Suprapubic skin (tissue), 3 donors: ENCODE measurements around the gene FBH1.

Experiments used
- EP300 ChIP-seq: sonication (generic); formaldehyde crosslinking; IDR thresholded peaks from one replicate; pipeline ENCODE4 v1.6.1; 2017; ENCODE audit warnings: antibody characterized with exemption
- TF ChIP-seq, protein P1 (sequence below), 2 donors: fragments of 200-600 bp in 1 of 2; fragments of 450-650 bp in 1 of 2; sonication (generic) in 1 of 2; IDR thresholded peaks; one replicate each; pipeline ENCODE4 v1.5.1; 2016 to 2019; ENCODE audit warnings: antibody characterized with exemption in 2 of 2, mild to moderate bottlenecking in 1 of 2, moderate library complexity in 1 of 2

DNA sequence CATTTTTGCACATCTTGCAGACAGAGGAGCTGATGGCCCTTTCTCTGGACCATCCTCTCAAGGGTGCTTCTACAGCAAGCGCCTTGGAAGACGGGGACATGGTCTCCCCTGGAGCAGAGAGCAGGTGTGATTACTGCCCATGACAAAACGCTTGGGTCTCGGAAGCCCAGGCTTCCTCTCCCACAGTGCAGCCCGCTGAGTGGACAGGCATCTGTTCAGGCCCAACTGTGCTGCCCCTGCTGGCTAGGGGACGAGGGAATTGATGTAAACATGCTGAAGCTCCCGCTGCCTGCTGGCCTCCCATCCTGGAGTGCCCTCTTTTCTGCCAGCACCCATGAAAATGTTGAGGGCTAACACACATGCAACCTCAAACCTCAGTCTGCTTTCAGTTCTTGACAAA lies 73.0 kb downstream of the FBH1 start:
- TF ChIP-seq, protein P1, sequence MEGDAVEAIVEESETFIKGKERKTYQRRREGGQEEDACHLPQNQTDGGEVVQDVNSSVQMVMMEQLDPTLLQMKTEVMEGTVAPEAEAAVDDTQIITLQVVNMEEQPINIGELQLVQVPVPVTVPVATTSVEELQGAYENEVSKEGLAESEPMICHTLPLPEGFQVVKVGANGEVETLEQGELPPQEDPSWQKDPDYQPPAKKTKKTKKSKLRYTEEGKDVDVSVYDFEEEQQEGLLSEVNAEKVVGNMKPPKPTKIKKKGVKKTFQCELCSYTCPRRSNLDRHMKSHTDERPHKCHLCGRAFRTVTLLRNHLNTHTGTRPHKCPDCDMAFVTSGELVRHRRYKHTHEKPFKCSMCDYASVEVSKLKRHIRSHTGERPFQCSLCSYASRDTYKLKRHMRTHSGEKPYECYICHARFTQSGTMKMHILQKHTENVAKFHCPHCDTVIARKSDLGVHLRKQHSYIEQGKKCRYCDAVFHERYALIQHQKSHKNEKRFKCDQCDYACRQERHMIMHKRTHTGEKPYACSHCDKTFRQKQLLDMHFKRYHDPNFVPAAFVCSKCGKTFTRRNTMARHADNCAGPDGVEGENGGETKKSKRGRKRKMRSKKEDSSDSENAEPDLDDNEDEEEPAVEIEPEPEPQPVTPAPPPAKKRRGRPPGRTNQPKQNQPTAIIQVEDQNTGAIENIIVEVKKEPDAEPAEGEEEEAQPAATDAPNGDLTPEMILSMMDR (IDR thresholded peaks at IDR 0.05), result no peak
- TF ChIP-seq EP300, result no peak
